HL-60 (cell line): Measurements from ENCODE around the gene GOLGB1.

ENCODE experiments used
- GABPA ChIP-seq: IDR thresholded peaks from 2 replicates; pipeline ENCODE4 v1.6.1; 2012; ENCODE audit warnings: low read depth
- POLR2AphosphoS5 ChIP-seq: IDR thresholded peaks from 2 replicates; pipeline ENCODE4 v1.6.1; 2012; ENCODE audit warnings: low read depth
- SPI1 ChIP-seq: IDR thresholded peaks from 2 replicates; pipeline ENCODE4 v1.6.1; 2012; ENCODE audit warnings: low read depth, mild to moderate bottlenecking, borderline replicate concordance
- TF ChIP-seq, protein P1 (sequence below): IDR thresholded peaks from one replicate; pipeline ENCODE4 v1.5.1; 2011; ENCODE audit warnings: low read length, control low read depth, inconsistent platforms; ENCODE audit not compliant: insufficient read depth
- TF ChIP-seq, protein P2 (sequence below): IDR thresholded peaks from 2 replicates; pipeline ENCODE4 v1.6.1; 2012; ENCODE audit warnings: low read depth; ENCODE audit not compliant: insufficient replicate concordance

- no peak for TF ChIP-seq SPI1
- TF ChIP-seq, protein P1, sequence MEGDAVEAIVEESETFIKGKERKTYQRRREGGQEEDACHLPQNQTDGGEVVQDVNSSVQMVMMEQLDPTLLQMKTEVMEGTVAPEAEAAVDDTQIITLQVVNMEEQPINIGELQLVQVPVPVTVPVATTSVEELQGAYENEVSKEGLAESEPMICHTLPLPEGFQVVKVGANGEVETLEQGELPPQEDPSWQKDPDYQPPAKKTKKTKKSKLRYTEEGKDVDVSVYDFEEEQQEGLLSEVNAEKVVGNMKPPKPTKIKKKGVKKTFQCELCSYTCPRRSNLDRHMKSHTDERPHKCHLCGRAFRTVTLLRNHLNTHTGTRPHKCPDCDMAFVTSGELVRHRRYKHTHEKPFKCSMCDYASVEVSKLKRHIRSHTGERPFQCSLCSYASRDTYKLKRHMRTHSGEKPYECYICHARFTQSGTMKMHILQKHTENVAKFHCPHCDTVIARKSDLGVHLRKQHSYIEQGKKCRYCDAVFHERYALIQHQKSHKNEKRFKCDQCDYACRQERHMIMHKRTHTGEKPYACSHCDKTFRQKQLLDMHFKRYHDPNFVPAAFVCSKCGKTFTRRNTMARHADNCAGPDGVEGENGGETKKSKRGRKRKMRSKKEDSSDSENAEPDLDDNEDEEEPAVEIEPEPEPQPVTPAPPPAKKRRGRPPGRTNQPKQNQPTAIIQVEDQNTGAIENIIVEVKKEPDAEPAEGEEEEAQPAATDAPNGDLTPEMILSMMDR = no peak
- TF ChIP-seq, protein P2, sequence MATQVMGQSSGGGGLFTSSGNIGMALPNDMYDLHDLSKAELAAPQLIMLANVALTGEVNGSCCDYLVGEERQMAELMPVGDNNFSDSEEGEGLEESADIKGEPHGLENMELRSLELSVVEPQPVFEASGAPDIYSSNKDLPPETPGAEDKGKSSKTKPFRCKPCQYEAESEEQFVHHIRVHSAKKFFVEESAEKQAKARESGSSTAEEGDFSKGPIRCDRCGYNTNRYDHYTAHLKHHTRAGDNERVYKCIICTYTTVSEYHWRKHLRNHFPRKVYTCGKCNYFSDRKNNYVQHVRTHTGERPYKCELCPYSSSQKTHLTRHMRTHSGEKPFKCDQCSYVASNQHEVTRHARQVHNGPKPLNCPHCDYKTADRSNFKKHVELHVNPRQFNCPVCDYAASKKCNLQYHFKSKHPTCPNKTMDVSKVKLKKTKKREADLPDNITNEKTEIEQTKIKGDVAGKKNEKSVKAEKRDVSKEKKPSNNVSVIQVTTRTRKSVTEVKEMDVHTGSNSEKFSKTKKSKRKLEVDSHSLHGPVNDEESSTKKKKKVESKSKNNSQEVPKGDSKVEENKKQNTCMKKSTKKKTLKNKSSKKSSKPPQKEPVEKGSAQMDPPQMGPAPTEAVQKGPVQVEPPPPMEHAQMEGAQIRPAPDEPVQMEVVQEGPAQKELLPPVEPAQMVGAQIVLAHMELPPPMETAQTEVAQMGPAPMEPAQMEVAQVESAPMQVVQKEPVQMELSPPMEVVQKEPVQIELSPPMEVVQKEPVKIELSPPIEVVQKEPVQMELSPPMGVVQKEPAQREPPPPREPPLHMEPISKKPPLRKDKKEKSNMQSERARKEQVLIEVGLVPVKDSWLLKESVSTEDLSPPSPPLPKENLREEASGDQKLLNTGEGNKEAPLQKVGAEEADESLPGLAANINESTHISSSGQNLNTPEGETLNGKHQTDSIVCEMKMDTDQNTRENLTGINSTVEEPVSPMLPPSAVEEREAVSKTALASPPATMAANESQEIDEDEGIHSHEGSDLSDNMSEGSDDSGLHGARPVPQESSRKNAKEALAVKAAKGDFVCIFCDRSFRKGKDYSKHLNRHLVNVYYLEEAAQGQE = no peak
- TF ChIP-seq GABPA = no peak
- TF ChIP-seq POLR2AphosphoS5 = no peak
Measured at GRCh38 chr3:121645054-121645453, 104.5 kb downstream of the GOLGB1 start.
